ENCODE data around the gene SIRPB1.
"Not testable (repeated sequence)": the region's sequence is repeated elsewhere in the genome, so short reads cannot be mapped to it uniquely, and the experiment has no call there.

The SIRPB1 gene

DNA sequence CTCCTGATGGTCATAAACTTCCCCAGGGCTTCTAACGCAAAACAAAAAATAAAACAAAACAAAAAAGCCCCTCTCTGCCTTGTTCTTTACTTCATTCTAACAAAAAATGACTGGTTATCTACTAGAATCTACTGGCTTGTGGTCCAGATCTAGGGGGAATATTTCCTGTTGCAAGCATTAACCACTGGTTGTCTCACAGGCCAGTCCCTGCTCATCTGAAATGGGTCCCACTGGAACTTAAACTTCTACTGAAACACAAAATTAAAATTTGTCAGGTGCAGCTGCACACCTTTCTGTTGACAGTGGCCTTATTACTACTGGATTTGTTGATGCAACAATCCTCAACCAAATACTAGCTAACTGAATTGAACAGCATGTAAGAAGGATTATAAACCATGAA, 32.3 kb upstream of the SIRPB1 start:
- no peaks in the 10 kb centered on the region for H3K36me3 ChIP-seq (ENCODE audit: insufficient read depth, low read length)
- H2AFZ ChIP-seq (ENCODE audit: low read depth, low read length): no peak overlapping the region
- no peaks in the 10 kb centered on the region for H3K4me1 ChIP-seq (ENCODE audit: insufficient read depth, low read length)
- H3K9me3 ChIP-seq (ENCODE audit: low read length): no peaks in the 10 kb centered on the region
- no peaks in the 10 kb centered on the region for H3K27me3 ChIP-seq (ENCODE audit: insufficient read depth, low read length)
- H3K4me3 ChIP-seq (ENCODE audit: low read length): no peak overlapping the region

DNA sequence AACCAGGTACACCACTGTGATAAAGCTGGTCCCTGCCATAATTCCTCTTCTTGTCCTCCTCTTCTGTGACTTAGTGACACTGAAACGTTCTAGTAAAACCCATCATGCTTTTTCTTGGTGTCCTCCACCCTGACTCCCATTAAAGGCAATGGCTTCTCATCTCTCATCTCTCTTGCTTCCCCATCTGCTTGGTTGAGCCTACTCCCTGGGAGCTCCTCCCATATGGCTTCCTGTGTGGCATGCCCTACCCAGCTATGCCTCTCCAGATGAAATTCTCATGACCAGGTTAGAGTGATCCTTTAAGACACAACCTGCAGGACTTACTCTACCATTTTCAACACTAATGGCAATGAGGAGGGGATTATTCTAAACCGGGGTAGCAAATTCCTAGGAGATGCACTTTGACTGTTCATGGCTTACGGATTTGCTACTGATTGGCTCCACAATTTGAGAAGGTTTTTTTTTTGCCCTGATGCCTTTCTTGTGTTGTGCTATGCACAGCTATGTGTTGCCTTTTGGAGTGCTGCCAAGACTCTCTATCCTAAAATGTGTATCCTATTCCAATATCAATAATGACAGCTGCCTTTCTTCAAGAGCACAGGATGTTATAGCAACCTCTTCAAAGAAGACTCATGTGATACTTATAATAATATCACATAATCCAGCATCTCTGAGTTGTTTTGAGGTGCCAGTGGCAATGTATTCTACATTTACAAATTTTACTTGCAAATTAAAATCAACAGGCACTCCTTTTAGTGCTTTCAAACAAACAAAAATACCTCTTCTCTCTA, 31.7 kb upstream of the SIRPB1 start:
- H3K4me1 ChIP-seq (ENCODE audit: insufficient read depth, low read length): no peaks in the 10 kb centered on the region
- H3K9me3 ChIP-seq (ENCODE audit: low read length): no peaks in the 10 kb centered on the region
- H3K4me3 ChIP-seq (ENCODE audit: low read length): no peak overlapping the region

DNA sequence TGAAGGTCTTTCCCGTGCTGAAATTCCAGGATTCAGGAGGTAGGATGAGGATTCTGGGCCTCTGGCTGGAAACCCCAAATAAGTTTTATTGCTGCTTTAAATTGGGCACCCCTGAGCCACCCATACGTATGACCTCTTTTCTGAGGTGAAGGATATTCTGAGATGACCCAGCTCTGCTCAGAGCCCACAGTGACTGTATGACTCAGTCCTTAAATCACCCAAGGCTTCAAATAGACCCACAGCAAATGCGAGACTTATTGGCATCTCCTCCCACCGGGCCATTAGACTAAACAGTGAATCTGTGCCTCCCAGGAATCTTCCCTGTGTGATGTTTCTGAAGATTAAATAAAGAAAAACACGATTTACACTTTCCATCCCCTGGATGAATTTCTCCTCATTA, 28.3 kb upstream of the SIRPB1 start:
- Histone ChIP-seq H3K27me3 (ENCODE audit: insufficient read depth, low read length) (no peaks in the 10 kb centered on the region), H3K4me3 (ENCODE audit: low read length) (no peak overlapping the region), H3K9me3 (ENCODE audit: low read length) (no peaks in the 10 kb centered on the region), H3K36me3 (ENCODE audit: insufficient read depth, low read length) (no peaks in the 10 kb centered on the region), H2AFZ (ENCODE audit: low read depth, low read length) (no peak overlapping the region), H3K4me1 (ENCODE audit: insufficient read depth, low read length) (no peaks in the 10 kb centered on the region)

More for the DNA sequence above, 31.7 kb upstream of the SIRPB1 start:
- no peaks in the 10 kb centered on the region for H3K36me3 ChIP-seq (ENCODE audit: insufficient read depth, low read length)
- no peak overlapping the region for H2AFZ ChIP-seq (ENCODE audit: low read depth, low read length)
- no peaks in the 10 kb centered on the region for H3K27me3 ChIP-seq (ENCODE audit: insufficient read depth, low read length)

DNA sequence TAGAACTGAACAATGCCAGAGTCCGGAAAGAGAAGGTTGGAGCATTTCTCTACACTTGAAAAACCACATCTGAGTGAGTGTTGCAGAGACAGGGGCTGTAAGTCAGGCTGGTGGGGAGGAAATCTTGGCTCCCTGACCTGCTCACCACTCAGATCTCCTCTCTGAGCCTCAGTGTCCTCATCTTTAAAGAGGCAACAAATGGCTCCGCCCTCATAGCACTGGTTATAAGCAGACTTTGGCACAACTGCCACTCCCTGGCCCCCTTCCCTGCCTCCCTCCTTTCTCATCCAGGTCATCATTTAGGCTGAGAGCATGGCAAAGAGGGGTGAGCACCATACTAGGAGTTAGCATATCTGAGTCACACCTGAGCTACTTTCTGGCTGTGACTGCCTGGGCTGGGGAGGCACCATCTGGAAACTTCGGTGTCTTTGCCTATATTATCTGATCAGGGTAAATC, 27.2 kb upstream of the SIRPB1 start:
- H3K27me3 ChIP-seq (ENCODE audit: insufficient read depth, low read length): no peaks in the 10 kb centered on the region

DNA sequence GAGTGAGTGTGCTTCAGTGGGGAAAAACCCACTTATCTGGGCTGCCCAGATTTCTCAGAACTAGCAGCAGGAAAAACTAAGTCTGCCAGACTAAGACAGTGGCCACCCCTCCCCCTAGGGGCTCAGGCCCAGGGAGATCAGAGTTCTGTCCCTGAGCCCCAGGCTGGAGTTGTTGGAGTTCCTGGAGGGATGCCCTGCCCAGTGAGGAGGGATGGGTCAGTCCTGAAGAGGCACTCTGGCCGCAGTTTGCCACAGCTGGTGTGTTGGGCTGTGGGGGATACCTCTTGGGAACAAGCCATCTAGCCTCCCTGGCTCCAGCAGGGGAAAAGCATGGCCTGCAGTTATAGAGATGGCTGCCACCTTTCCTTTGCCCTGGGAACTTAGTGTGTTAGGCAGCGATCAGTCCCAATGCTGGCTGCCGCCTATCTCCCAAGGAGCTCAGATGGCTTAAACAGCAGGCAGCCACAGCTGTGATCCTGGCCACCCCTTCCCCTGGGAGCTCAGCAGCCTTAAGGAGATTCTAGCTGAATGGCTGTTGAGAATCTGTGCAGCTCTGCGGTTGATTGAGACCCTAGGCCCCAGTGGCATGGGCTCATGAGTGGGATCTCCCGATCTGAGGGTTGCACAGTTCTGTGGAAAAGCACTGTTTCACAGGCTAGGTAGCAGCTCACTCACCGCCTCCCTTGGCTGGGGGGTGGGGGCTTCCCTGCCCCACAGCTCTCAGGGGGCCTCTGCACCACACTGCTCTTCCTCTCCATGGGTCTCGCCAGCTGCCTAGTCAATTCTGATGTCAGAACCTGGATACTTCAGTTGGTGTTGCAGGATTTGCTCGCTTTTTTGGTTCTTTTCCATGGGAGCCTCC, 24.5 kb upstream of the SIRPB1 start:
- no peaks in the 10 kb centered on the region for H3K36me3 ChIP-seq (ENCODE audit: insufficient read depth, low read length)
- H3K27me3 ChIP-seq (ENCODE audit: insufficient read depth, low read length): no peaks in the 10 kb centered on the region
- no peak overlapping the region for H2AFZ ChIP-seq (ENCODE audit: low read depth, low read length)
- no peak overlapping the region for H3K4me3 ChIP-seq (ENCODE audit: low read length)
- no peaks in the 10 kb centered on the region for H3K9me3 ChIP-seq (ENCODE audit: low read length)
- H3K4me1 ChIP-seq (ENCODE audit: insufficient read depth, low read length): no peaks in the 10 kb centered on the region

More for the DNA sequence above, 27.2 kb upstream of the SIRPB1 start:
- no peak overlapping the region for H2AFZ ChIP-seq (ENCODE audit: low read depth, low read length)
- no peaks in the 10 kb centered on the region for H3K9me3 ChIP-seq (ENCODE audit: low read length)
- H3K4me3 ChIP-seq (ENCODE audit: low read length): no peak overlapping the region
- no peaks in the 10 kb centered on the region for H3K36me3 ChIP-seq (ENCODE audit: insufficient read depth, low read length)
- no peaks in the 10 kb centered on the region for H3K4me1 ChIP-seq (ENCODE audit: insufficient read depth, low read length)

DNA sequence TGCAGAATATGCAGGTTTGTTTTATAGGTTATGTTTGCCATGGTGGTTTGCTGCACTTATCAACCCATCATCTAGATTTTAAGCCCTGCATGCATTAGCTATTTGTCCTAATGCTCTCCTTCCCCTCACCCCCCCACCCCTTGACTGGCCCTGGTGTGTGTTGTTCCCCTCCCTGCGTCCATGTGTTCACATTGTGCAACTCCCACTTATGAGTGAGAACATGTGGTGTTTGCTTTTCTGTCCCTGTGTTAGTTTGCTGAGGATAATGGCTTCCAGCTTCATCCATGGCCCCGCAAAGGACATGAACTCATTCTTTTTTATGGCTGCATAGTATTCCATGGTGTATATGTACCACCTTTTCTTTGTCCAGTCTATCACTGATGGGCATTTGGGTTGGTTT, 18.8 kb upstream of the SIRPB1 start:
- not testable (repeated sequence) for H3K9me3 ChIP-seq (ENCODE audit: low read length); H3K4me3 ChIP-seq (ENCODE audit: low read length); H3K4me1 ChIP-seq (ENCODE audit: insufficient read depth, low read length); H3K27me3 ChIP-seq (ENCODE audit: insufficient read depth, low read length); H2AFZ ChIP-seq (ENCODE audit: low read depth, low read length); H3K36me3 ChIP-seq (ENCODE audit: insufficient read depth, low read length)

DNA sequence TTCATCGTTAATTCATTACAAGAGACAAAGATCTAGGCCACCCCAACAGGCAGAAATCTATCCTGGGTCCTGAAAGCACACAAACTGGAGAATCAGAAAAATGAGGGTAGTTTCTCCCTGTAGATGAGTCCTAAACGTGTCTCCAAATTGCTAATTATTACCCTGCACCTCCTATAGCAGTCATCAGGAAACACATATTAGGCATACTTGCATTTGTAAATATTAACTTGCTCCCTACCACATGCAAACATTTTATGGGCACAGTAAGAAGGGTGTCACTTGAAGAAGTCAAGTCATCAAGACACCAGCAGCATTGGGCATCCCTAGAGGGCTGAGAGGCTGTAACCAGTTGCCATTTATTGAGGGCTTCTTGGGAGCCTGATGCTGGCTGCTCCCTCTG, 17.9 kb upstream of the SIRPB1 start:
- no peaks in the 10 kb centered on the region for H3K27me3 ChIP-seq (ENCODE audit: insufficient read depth, low read length)

DNA sequence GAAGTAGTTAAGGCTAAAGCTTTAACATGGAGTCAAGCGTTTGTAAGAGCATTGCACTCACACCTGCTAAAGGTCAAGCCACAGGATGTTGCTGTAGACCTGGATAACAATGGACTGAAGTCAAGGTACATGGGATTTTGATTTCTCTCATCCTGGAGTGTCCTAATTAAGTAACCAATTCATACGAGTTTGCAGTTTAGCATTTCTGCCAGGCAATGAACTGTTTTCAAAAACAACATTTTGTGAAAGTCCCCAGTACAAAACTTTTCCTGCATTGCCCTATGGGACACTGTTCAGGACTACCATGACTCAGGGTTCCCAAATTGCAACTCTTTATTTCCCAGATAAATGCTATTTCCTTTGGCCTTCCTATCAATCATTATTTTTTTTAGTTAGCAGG, 17.4 kb upstream of the SIRPB1 start:
- no peak overlapping the region for H2AFZ ChIP-seq (ENCODE audit: low read depth, low read length)
- no peaks in the 10 kb centered on the region for H3K27me3 ChIP-seq (ENCODE audit: insufficient read depth, low read length)
- H3K9me3 ChIP-seq (ENCODE audit: low read length): no peaks in the 10 kb centered on the region
- H3K4me1 ChIP-seq (ENCODE audit: insufficient read depth, low read length): no peaks in the 10 kb centered on the region
- no peak overlapping the region for H3K4me3 ChIP-seq (ENCODE audit: low read length)
- no peaks in the 10 kb centered on the region for H3K36me3 ChIP-seq (ENCODE audit: insufficient read depth, low read length)

More for the DNA sequence above, 17.9 kb upstream of the SIRPB1 start:
- no peaks in the 10 kb centered on the region for H3K9me3 ChIP-seq (ENCODE audit: low read length)
- no peaks in the 10 kb centered on the region for H3K36me3 ChIP-seq (ENCODE audit: insufficient read depth, low read length)
- no peak overlapping the region for H2AFZ ChIP-seq (ENCODE audit: low read depth, low read length)
- no peaks in the 10 kb centered on the region for H3K4me1 ChIP-seq (ENCODE audit: insufficient read depth, low read length)
- no peak overlapping the region for H3K4me3 ChIP-seq (ENCODE audit: low read length)

DNA sequence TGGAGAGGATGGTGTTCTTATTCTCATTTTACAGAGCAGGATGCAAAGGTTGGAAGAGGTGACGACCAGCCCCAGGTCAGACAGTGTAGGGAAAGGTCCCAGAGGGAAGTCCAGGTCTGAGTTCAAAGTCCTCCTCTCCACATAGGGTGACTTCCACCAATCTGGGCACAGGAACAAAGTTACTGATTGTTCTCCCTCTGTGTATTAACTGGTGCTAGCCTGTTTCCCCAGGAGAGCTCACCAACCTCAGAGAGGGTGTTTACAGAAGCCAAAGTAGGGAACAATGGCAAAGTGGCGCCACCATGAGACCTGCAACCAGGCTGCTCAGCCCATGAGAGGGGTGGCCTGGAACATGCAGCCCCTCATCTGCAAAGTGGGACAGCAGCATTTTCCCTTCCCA, 16.8 kb upstream of the SIRPB1 start:
- Histone ChIP-seq H3K27me3 (ENCODE audit: insufficient read depth, low read length) (peaks cover under 1% of the 10 kb centered on the region), H3K9me3 (ENCODE audit: low read length) (no peaks in the 10 kb centered on the region), H2AFZ (ENCODE audit: low read depth, low read length) (no peak overlapping the region), H3K4me1 (ENCODE audit: insufficient read depth, low read length) (no peaks in the 10 kb centered on the region), H3K4me3 (ENCODE audit: low read length) (no peak overlapping the region), H3K36me3 (ENCODE audit: insufficient read depth, low read length) (no peaks in the 10 kb centered on the region)

DNA sequence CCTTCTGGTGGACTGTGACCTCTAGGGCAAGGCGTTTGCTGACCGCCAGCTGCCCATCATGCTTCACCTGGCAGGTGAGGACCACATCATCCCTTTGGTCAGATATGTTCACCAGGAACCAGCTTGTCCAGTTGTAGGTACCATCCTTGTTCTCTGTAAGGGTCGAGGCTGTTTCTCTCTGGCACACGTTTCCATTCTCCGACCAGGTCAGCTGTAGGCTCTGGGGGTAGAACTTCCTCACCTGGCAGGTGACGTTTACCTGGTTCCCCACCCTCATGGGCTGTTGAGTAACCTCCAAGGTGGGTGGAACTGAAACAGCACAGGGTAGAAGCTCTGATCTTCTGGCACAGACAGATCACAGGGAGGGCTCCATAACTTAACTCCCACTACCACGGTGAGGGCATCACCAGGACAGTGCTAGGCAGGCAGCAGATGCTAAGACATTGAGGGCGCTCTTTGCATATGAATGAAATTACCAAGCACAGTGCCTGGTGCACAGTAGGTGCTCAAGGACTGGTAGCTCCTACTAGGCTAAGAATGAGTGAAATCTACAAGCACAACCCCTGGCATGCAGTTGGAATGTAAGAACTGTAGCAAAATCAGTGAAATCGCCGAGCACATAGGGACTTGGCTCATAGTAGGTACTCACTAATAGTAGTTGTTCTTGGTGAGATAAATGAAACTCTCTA, 15.6 kb upstream of the SIRPB1 start:
- H3K36me3 ChIP-seq (ENCODE audit: insufficient read depth, low read length): no peaks in the 10 kb centered on the region
- H3K27me3 ChIP-seq (ENCODE audit: insufficient read depth, low read length): peaks cover 4% of the 10 kb centered on the region
- no peak overlapping the region for H2AFZ ChIP-seq (ENCODE audit: low read depth, low read length)
- H3K4me3 ChIP-seq (ENCODE audit: low read length): no peak overlapping the region
- H3K4me1 ChIP-seq (ENCODE audit: insufficient read depth, low read length): no peaks in the 10 kb centered on the region
- no peaks in the 10 kb centered on the region for H3K9me3 ChIP-seq (ENCODE audit: low read length)

DNA sequence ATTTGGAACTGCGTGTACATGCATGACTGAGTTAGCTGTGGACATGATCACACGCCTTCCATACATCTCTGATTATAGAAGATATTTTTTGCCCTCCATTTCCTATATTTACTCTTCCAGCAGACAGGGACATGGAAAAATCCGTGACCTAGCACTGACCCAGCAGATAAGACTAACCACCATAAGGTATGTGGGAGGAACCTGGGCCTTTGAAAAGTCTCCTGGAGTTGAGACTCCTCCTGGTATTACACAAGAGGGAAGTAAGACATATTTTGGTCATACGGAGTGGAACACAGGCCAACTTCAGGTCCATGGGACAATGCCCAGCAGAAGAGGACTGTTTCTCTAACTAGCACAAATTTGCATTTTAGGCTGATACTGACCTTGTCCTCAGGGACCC, 13.7 kb upstream of the SIRPB1 start:
- Histone ChIP-seq H3K4me1 (ENCODE audit: insufficient read depth, low read length) (no peaks in the 10 kb centered on the region), H3K36me3 (ENCODE audit: insufficient read depth, low read length) (no peaks in the 10 kb centered on the region), H3K9me3 (ENCODE audit: low read length) (no peaks in the 10 kb centered on the region), H3K27me3 (ENCODE audit: insufficient read depth, low read length) (peaks cover 4% of the 10 kb centered on the region), H2AFZ (ENCODE audit: low read depth, low read length) (no peak overlapping the region), H3K4me3 (ENCODE audit: low read length) (no peak overlapping the region)

DNA sequence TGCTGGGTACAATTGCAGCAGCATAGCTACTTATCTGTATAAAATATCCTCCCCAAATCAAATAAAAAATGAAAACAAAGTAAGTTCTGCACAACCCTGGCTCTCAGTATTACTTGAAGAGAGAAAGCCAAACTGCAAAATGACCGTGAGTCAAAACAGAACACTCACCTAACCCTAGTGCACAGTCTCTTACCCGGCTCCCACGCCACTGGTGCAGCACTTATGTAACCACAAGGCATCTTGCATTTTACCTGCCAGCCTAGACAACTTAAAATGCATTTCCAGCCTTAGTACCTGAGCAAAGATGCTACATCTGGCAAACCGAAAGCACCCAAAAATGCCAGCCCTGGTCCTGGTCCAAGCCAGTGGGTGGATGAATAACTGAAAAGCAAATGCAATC, 12.4 kb upstream of the SIRPB1 start:
- H3K36me3 ChIP-seq (ENCODE audit: insufficient read depth, low read length): no peaks in the 10 kb centered on the region
- no peak overlapping the region for H2AFZ ChIP-seq (ENCODE audit: low read depth, low read length)
- H3K4me3 ChIP-seq (ENCODE audit: low read length): no peak overlapping the region

More for the DNA sequence above, 12.4 kb upstream of the SIRPB1 start:
- H3K9me3 ChIP-seq (ENCODE audit: low read length): no peaks in the 10 kb centered on the region
- H3K27me3 ChIP-seq (ENCODE audit: insufficient read depth, low read length): peaks cover 4% of the 10 kb centered on the region
- no peaks in the 10 kb centered on the region for H3K4me1 ChIP-seq (ENCODE audit: insufficient read depth, low read length)
